HEK293T (cell line): ENCODE data around the gene ARL3.

Experiments
- ARNT ChIP-seq: fragments of 450-650 bp; IDR thresholded peaks from 2 replicates; pipeline ENCODE4 v1.6.1; 2017; ENCODE audit warnings: mild to moderate bottlenecking
- BHLHE40 ChIP-seq: fragments of 450-650 bp; IDR thresholded peaks from 2 replicates; pipeline ENCODE4 v1.6.1; 2016; ENCODE audit warnings: mild to moderate bottlenecking, moderate library complexity, borderline replicate concordance
- ELF4 ChIP-seq: fragments of 450-650 bp; IDR thresholded peaks from 2 replicates; pipeline ENCODE4 v1.6.1; 2017; ENCODE audit warnings: antibody characterized with exemption
- FOXA1 ChIP-seq: fragments of 450-650 bp; IDR thresholded peaks from 2 replicates; pipeline ENCODE4 v1.6.1; 2016; ENCODE audit warnings: mild to moderate bottlenecking
- FOXK2 ChIP-seq: fragments of 450-650 bp; IDR thresholded peaks from 2 replicates; pipeline ENCODE4 v1.6.1; 2016; ENCODE audit warnings: mild to moderate bottlenecking
- FOXM1 ChIP-seq: fragments of 450-650 bp; IDR thresholded peaks from 2 replicates; pipeline ENCODE4 v1.6.1; 2017; ENCODE audit warnings: mild to moderate bottlenecking, borderline replicate concordance
- SP1 ChIP-seq: fragments of 450-650 bp; IDR thresholded peaks from 2 replicates; pipeline ENCODE4 v1.6.1; 2017
- SUZ12 ChIP-seq: fragments of 450-650 bp; IDR thresholded peaks from 2 replicates; pipeline ENCODE4 v1.6.1; 2016; ENCODE audit warnings: mild to moderate bottlenecking
- TARDBP ChIP-seq: fragments of 450-650 bp; IDR thresholded peaks from 2 replicates; pipeline ENCODE4 v1.6.1; 2016
- TF ChIP-seq, protein P1 (sequence below): fragments of 450-650 bp; IDR thresholded peaks from 2 replicates; pipeline ENCODE4 v1.6.1; 2016

DNA sequence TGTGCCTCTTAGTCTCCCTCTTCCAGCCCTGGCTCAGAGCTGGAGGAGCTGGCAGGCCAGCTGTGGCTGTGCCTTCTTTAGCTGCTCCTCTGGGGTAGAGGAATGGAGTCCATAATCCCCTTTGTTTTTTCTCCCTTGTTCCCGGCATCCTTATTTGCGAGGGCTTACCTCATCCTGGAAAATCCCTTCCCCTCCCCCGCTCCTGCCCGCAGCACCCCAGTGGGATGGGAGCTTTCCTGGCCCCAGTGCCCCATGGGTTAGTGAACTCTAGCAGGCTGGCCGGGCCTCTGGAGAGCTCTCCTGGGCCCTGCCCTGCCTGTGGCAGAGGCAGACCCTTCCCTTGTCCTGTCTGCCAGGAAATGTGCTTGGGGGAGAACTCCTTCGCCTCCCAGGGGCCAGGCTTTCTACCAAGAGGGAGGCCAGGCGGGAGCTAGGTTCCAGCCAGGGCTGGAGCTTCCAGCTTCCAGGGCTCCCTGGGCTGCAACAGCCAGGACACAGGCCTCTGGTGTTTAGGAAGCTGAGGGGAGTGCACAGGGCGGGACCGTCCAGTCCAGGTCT, 86.4 kb downstream of the ARL3 start:
- TF ChIP-seq TARDBP (no peak), BHLHE40 (no peak), ELF4 (no peak), ARNT (no peak), FOXA1 (no peak), FOXM1 (no peak), FOXK2 (no peak), SP1 (no peak), SUZ12 (no peak)
- TF ChIP-seq, protein P1, sequence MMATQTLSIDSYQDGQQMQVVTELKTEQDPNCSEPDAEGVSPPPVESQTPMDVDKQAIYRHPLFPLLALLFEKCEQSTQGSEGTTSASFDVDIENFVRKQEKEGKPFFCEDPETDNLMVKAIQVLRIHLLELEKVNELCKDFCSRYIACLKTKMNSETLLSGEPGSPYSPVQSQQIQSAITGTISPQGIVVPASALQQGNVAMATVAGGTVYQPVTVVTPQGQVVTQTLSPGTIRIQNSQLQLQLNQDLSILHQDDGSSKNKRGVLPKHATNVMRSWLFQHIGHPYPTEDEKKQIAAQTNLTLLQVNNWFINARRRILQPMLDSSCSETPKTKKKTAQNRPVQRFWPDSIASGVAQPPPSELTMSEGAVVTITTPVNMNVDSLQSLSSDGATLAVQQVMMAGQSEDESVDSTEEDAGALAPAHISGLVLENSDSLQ = no peak
